Measurements from ENCODE around the gene EVPL.

EVPL gene

DNA sequence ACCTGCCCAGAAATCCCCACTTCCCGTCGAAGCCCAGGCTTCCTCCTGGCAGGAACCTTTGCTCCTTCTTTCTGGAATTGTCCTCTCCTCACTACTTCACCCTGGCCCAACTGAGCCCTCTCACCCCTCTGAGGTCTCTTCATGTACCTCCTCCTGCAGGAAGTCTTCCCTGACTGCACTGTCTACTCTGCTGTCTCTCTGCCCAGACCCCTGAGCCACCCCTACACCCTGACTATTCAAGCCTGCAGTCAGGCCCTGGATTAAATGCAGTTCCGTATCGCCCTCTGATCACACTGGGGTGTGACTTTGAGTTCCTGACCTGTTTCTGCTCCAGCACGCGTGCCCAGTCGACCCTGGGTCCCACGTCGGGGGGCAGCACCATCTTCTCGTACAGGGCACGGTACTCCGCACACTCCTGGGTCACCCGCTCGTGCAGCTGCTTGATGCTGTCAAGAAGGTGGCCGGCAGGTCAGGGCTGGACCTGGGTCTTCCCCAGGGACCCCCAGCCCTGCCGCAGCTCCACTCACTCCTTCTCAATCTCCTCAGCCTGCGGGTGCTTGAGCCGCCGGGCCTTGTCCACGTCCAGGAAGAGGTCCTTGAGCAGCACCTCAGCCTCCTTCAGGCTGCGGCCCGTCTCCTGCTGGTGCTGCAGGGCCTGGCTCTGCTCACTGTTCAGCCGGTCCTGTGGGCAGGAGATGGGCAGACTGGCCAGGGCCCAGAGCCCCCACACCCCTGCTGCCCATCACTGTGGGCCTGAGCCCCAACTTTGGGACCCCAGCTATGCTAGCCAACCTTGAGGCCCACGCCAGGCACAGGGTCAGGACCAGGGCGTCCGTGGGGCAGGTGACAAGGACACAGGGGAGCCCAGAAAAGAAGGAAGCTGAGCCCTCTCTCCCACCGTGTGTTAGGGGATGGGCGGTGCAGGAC is 3.9 kb downstream of the EVPL start:
- H3K79me2 ChIP-seq (ENCODE audit: insufficient read depth, low read length): no peaks in the 10 kb centered on the region
- H3K4me2 ChIP-seq (ENCODE audit: insufficient read depth, low read length): no peak overlapping the region
- H3K36me3 ChIP-seq (ENCODE audit: insufficient read depth, low read length): no peaks in the 10 kb centered on the region
- H3K4me3 ChIP-seq (ENCODE audit: low read depth in 1 of 2, low read length in 2 of 2): no peak overlapping the region
- DNase-seq (no peak), ATAC-seq (ENCODE audit: insufficient read depth, low read depth) (no peak)
- no peaks in the 10 kb centered on the region for H3K9me3 ChIP-seq (ENCODE audit: insufficient read depth, low read length, severe bottlenecking)
- no peak for TF ChIP-seq CTCF (IDR thresholded peaks at IDR 0.05; ENCODE audit: borderline replicate concordance, extremely low read depth, low read length, poor library complexity, severe bottlenecking)
- no peak for TF ChIP-seq EZH2 (IDR thresholded peaks at IDR 0.05; ENCODE audit: borderline replicate concordance, low read depth, low read length, severe bottlenecking)
- no peaks in the 10 kb centered on the region for H4K20me1 ChIP-seq (ENCODE audit: insufficient read depth, low read length)
- peaks cover 2% of the 10 kb centered on the region; the same call in 1 of the 2 replicates for H3K4me1 ChIP-seq (ENCODE audit: insufficient read depth, low read length)
- H3K27me3 ChIP-seq (ENCODE audit: insufficient read depth, low read length, poor library complexity): no peaks in the 10 kb centered on the region
- H3K9ac ChIP-seq (ENCODE audit: low read depth, low read length): no peak overlapping the region
- H3K27ac ChIP-seq (ENCODE audit: low read length): no peak overlapping the region
- no peak overlapping the region for H2AFZ ChIP-seq (ENCODE audit: low read depth, low read length)

DNA sequence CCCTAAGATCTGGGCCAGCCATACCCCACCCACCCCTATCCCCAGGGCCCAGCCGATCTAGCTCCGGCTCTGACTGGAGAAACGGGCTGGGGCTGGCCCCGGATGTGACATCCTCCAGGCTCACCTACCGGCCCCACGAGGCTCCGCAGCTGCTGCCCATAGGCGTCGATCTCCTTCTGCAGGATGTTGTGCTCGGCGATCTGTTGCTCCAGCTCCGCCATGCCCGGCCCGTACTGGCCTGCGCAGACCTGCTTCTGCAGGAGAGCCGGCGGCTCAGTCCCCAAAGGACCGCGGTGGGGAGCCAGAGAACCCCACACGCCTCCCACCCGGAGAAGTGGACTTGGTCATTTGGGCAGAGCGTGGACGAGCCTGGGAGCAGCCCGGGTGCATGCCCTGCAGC is 4.8 kb downstream of the EVPL start:
- Histone ChIP-seq H3K36me3 (ENCODE audit: insufficient read depth, low read length) (no peaks in the 10 kb centered on the region), H3K4me3 (ENCODE audit: low read depth in 1 of 2, low read length in 2 of 2) (no peak overlapping the region), H3K79me2 (ENCODE audit: insufficient read depth, low read length) (no peaks in the 10 kb centered on the region), H3K27me3 (ENCODE audit: insufficient read depth, low read length, poor library complexity) (no peaks in the 10 kb centered on the region), H3K4me2 (ENCODE audit: insufficient read depth, low read length) (no peak overlapping the region), H3K27ac (ENCODE audit: low read length) (no peak overlapping the region), H3K9me3 (ENCODE audit: insufficient read depth, low read length, severe bottlenecking) (no peaks in the 10 kb centered on the region), H2AFZ (ENCODE audit: low read depth, low read length) (no peak overlapping the region), H3K4me1 (ENCODE audit: insufficient read depth, low read length) (no peaks in the 10 kb centered on the region), H3K9ac (ENCODE audit: low read depth, low read length) (no peak overlapping the region), H4K20me1 (ENCODE audit: insufficient read depth, low read length) (no peaks in the 10 kb centered on the region)
- DNase-seq (no peak), ATAC-seq (ENCODE audit: insufficient read depth, low read depth) (no peak)
- no peak for TF ChIP-seq EZH2 (IDR thresholded peaks at IDR 0.05; ENCODE audit: borderline replicate concordance, low read depth, low read length, severe bottlenecking)

DNA sequence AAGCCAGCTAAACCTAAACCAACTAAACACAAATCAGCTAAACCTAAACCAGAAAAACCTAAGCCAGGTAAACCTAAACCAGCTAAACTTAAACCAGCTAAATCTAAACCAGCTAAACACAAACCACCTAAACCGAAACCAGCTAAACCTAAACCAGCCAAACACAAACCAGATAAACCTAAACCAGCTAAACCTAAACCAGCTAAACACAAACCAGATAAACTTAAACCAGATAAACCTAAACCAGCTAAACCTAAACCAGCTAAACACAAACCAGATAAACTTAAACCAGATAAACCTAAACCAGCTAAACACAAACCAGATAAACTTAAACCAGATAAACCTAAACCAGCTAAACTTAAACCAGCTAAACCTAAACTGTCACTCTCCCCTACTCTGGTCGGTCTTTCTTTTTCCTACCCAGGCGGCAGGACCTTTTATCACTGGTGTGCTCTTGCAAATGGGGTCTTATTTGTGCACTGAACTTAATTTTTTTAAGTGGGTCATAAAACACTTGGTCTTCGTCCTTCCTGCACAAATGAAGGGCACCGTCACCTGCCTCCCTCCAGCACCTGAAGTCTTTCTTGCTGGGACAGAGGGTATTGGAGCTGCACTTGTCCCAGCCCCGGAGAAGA is 7.2 kb downstream of the EVPL start:
- Histone ChIP-seq H3K27me3 (ENCODE audit: insufficient read depth, low read length, poor library complexity) (no peaks in the 10 kb centered on the region), H3K27ac (ENCODE audit: low read length) (no peak overlapping the region), H3K36me3 (ENCODE audit: insufficient read depth, low read length) (no peaks in the 10 kb centered on the region), H3K79me2 (ENCODE audit: insufficient read depth, low read length) (no peaks in the 10 kb centered on the region), H4K20me1 (ENCODE audit: insufficient read depth, low read length) (no peaks in the 10 kb centered on the region), H3K9me3 (ENCODE audit: insufficient read depth, low read length, severe bottlenecking) (no peaks in the 10 kb centered on the region), H3K4me3 (ENCODE audit: low read depth in 1 of 2, low read length in 2 of 2) (no peak overlapping the region), H3K9ac (ENCODE audit: low read depth, low read length) (no peak overlapping the region), H3K4me1 (ENCODE audit: insufficient read depth, low read length) (no peaks in the 10 kb centered on the region), H2AFZ (ENCODE audit: low read depth, low read length) (no peak overlapping the region), H3K4me2 (ENCODE audit: insufficient read depth, low read length) (no peak overlapping the region)
- ATAC-seq (ENCODE audit: insufficient read depth, low read depth) (no peak), DNase-seq (no peak)
- TF ChIP-seq CTCF (IDR thresholded peaks at IDR 0.05; ENCODE audit: borderline replicate concordance, extremely low read depth, low read length, poor library complexity, severe bottlenecking): no peak
- TF ChIP-seq EZH2 (IDR thresholded peaks at IDR 0.05; ENCODE audit: borderline replicate concordance, low read depth, low read length, severe bottlenecking): no peak

DNA sequence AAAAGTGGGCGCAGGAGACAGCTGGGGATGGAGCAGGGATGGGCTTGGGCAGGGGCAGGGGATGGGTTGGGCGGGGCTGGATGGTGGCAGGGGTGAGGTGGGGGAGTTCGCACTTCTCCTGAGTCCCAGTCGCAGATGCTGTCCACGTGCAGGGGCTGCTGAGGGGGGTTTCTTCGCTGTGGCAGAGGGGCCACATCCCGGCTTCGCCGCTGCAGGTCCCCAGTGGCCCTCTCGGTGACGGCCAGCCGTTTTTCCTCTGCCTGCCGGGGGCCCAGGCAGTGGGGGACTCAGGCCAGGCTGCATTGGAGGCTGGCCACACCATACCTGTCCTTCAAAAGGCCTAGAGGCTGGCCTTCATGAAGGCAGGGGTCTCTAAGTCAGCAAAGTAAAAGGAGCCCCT is 8.3 kb downstream of the EVPL start:
- H3K79me2 ChIP-seq (ENCODE audit: insufficient read depth, low read length): no peaks in the 10 kb centered on the region
- H3K4me3 ChIP-seq (ENCODE audit: low read depth in 1 of 2, low read length in 2 of 2): no peak overlapping the region
- DNase-seq (no peak), ATAC-seq (ENCODE audit: insufficient read depth, low read depth) (no peak)
- H3K9ac ChIP-seq (ENCODE audit: low read depth, low read length): no peak overlapping the region
- H3K4me2 ChIP-seq (ENCODE audit: insufficient read depth, low read length): no peak overlapping the region
- no peak for TF ChIP-seq CTCF (IDR thresholded peaks at IDR 0.05; ENCODE audit: borderline replicate concordance, extremely low read depth, low read length, poor library complexity, severe bottlenecking)
- TF ChIP-seq EZH2 (IDR thresholded peaks at IDR 0.05; ENCODE audit: borderline replicate concordance, low read depth, low read length, severe bottlenecking): no peak
- H3K4me1 ChIP-seq (ENCODE audit: insufficient read depth, low read length): peaks cover 7% of the 10 kb centered on the region
- no peaks in the 10 kb centered on the region for H3K36me3 ChIP-seq (ENCODE audit: insufficient read depth, low read length)
- H2AFZ ChIP-seq (ENCODE audit: low read depth, low read length): no peak overlapping the region
- H4K20me1 ChIP-seq (ENCODE audit: insufficient read depth, low read length): no peaks in the 10 kb centered on the region
- H3K27ac ChIP-seq (ENCODE audit: low read length): no peak overlapping the region
- no peaks in the 10 kb centered on the region for H3K27me3 ChIP-seq (ENCODE audit: insufficient read depth, low read length, poor library complexity)
- H3K9me3 ChIP-seq (ENCODE audit: insufficient read depth, low read length, severe bottlenecking): no peaks in the 10 kb centered on the region

Measured in DND-41 (cell line).